ENCODE data around the gene RFC4.

Gene RFC4

DNA sequence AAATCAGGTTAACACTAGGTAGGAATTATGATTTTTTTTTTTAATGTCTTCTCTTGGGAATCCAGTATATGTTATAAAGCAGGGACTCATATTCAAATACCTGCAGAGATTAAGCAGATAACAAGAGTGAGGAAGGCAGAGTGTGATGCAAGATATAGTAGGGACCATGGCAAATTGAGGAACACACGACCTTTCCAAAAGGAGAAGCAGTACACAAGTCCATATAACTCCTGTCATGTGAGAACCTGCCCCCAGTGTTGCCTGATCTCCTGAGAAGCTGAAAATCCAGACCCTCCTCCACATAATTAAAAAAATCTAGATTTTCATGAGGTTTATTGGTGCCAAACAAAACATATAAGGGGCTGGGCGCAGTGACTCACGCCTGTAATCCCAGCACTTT, 3.6 kb downstream of the RFC4 start:
- Histone ChIP-seq H3K36me3 (replicated peaks in 1 of 2; ENCODE audit: control insufficient read depth in 2 of 2, insufficient read depth in 2 of 2, low read length in 2 of 2) (peaks cover 17 to 77% of the 10 kb centered on the region in 2 donors), H2BK12ac (ENCODE audit: low read length) (no peak overlapping the region)

DNA sequence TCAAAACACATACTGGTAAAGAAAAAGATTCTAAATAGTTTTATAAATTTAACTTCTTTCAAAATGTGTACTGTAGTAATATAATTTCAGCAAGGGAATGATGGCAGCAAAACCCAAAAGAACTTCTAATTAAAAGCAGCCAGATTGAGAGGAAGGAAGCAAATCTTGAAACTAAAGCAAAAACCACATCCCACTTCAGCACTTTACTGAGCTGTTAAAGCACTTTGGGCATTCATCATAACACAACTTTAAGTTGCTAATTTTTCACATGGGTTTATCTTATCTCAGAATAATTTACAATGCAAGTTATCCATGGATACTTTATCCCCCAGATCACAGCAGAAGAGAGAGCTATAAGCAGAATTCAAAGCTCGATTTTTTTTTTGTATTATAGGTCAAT, 6.0 kb downstream of the RFC4 start:
- H3K4ac ChIP-seq (ENCODE audit: low read length) = no peak overlapping the region
- no CpG with 5 or more reads among the region's 1 CpG for WGBS, 2 donors (ENCODE audit: extremely low coverage in 2 of 2, insufficient read length in 2 of 2, insufficient replicate concordance in 1 of 2)
- H3K4me3 ChIP-seq (ENCODE audit: low read length in 2 of 2) = no peak overlapping the region
- no peak overlapping the region for H2BK120ac ChIP-seq (ENCODE audit: low read depth, low read length)
- H2BK15ac ChIP-seq (ENCODE audit: low read length) = no peak overlapping the region
- no peak overlapping the region for H4K91ac ChIP-seq (ENCODE audit: low read depth, low read length, poor library complexity)
- no peak for DNase-seq (ENCODE audit: low spot score)
- H3K23ac ChIP-seq (ENCODE audit: low read depth, low read length, poor library complexity) = no peak overlapping the region
- H3K4me2 ChIP-seq (ENCODE audit: insufficient read depth, low read length, poor library complexity, severe bottlenecking) = no peak overlapping the region
- no peak overlapping the region for H3K18ac ChIP-seq (ENCODE audit: low read length)
- no peak overlapping the region for H2AK5ac ChIP-seq (ENCODE audit: low read depth, low read length)
- no peaks in the 10 kb centered on the region for H3K9me3 ChIP-seq (replicated peaks in 1 of 2; ENCODE audit: control insufficient read depth in 2 of 2, insufficient read depth in 1 of 2, low read depth in 1 of 2, low read length in 2 of 2)
- no peaks in the 10 kb centered on the region for H3K27me3 ChIP-seq (ENCODE audit: control insufficient read depth in 3 of 3, insufficient read depth in 3 of 3, low read depth in 1 of 3, low read length in 3 of 3)
- H2BK5ac ChIP-seq (ENCODE audit: low read length) = no peak overlapping the region
- no peak overlapping the region for H3K27ac ChIP-seq (replicated peaks; ENCODE audit: low read length)
- H2BK12ac ChIP-seq (ENCODE audit: low read length) = no peak overlapping the region
- no peak overlapping the region for H4K8ac ChIP-seq (ENCODE audit: low read depth, low read length)
- no peak overlapping the region for H3K14ac ChIP-seq (ENCODE audit: low read length)
- H3K4me1 ChIP-seq (ENCODE audit: control insufficient read depth in 2 of 2, insufficient read depth in 1 of 2, low read depth in 1 of 2, low read length in 2 of 2) = peaks cover 3% of the 10 kb centered on the region in 2 donors
- peaks cover 22 to 100% of the 10 kb centered on the region in 2 donors for H3K36me3 ChIP-seq (replicated peaks in 1 of 2; ENCODE audit: control insufficient read depth in 2 of 2, insufficient read depth in 2 of 2, low read length in 2 of 2)
- no peak overlapping the region for H3K9ac ChIP-seq (ENCODE audit: low read depth, low read length, poor library complexity)
- H2AFZ ChIP-seq (ENCODE audit: low read length) = no peak overlapping the region
- H3K79me1 ChIP-seq (ENCODE audit: low read depth, low read length) = peaks cover 4% of the 10 kb centered on the region

More for the DNA sequence above, 3.6 kb downstream of the RFC4 start:
- Histone ChIP-seq H3K4me1 (ENCODE audit: control insufficient read depth in 2 of 2, insufficient read depth in 1 of 2, low read depth in 1 of 2, low read length in 2 of 2) (peaks cover 6 to 7% of the 10 kb centered on the region in 2 donors), H4K91ac (ENCODE audit: low read depth, low read length, poor library complexity) (no peak overlapping the region), H2AFZ (ENCODE audit: low read length) (no peak overlapping the region), H3K9me3 (replicated peaks in 1 of 2; ENCODE audit: control insufficient read depth in 2 of 2, insufficient read depth in 1 of 2, low read depth in 1 of 2, low read length in 2 of 2) (no peaks in the 10 kb centered on the region), H3K27ac (replicated peaks; ENCODE audit: low read length) (no peak overlapping the region), H3K9ac (ENCODE audit: low read depth, low read length, poor library complexity) (no peak overlapping the region), H3K4ac (ENCODE audit: low read length) (no peak overlapping the region), H3K23ac (ENCODE audit: low read depth, low read length, poor library complexity) (no peak overlapping the region), H3K14ac (ENCODE audit: low read length) (no peak overlapping the region), H2BK15ac (ENCODE audit: low read length) (no peak overlapping the region), H2BK120ac (ENCODE audit: low read depth, low read length) (no peak overlapping the region), H4K8ac (ENCODE audit: low read depth, low read length) (no peak overlapping the region), H3K27me3 (ENCODE audit: control insufficient read depth in 3 of 3, insufficient read depth in 3 of 3, low read depth in 1 of 3, low read length in 3 of 3) (no peaks in the 10 kb centered on the region), H2BK5ac (ENCODE audit: low read length) (no peak overlapping the region), H3K4me2 (ENCODE audit: insufficient read depth, low read length, poor library complexity, severe bottlenecking) (no peak overlapping the region), H3K18ac (ENCODE audit: low read length) (no peak overlapping the region), H3K79me1 (ENCODE audit: low read depth, low read length) (peaks cover 4% of the 10 kb centered on the region), H2AK5ac (ENCODE audit: low read depth, low read length) (no peak overlapping the region), H3K4me3 (ENCODE audit: low read length in 2 of 2) (no peak overlapping the region)
- no peak for DNase-seq (ENCODE audit: low spot score)
- WGBS, 2 donors (ENCODE audit: extremely low coverage in 2 of 2, insufficient read length in 2 of 2, insufficient replicate concordance in 1 of 2) = no CpG with 5 or more reads among the region's 3 CpGs

DNA sequence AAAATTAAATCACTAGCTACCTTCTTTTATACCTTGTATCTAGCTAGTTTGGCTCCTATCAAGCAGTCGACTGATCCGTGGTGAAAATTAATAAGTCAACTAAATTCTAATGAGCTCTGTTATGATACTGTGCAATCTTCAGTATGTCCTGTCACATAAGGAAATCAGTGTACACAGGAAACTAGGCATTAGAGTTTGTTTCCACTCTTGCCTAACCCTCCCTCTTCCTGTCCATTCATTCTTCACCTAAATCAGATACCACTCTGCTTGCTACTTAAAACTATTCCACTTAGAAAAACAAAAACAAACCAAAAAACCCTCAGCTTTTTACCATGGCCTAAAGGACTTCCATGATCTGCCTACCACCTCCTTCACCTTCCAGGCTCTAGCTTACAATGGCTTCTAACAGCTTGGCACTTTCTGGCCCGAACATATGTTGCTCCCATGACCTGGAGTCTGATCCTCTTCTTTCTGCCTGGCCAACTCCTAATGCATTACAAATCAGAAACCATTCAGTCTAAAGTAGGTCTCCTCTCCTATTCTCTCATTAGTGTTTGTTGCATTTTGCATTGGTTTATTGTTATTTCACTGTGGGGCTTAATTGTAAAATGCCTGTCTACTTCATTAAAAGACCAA, 7.9 kb downstream of the RFC4 start:
- Histone ChIP-seq H4K91ac (ENCODE audit: low read depth, low read length, poor library complexity) (no peak overlapping the region), H3K18ac (ENCODE audit: low read length) (no peak overlapping the region), H3K27me3 (ENCODE audit: control insufficient read depth in 3 of 3, insufficient read depth in 3 of 3, low read depth in 1 of 3, low read length in 3 of 3) (no peaks in the 10 kb centered on the region), H3K9me3 (replicated peaks in 1 of 2; ENCODE audit: control insufficient read depth in 2 of 2, insufficient read depth in 1 of 2, low read depth in 1 of 2, low read length in 2 of 2) (no peaks in the 10 kb centered on the region), H2BK15ac (ENCODE audit: low read length) (no peak overlapping the region), H3K23ac (ENCODE audit: low read depth, low read length, poor library complexity) (no peak overlapping the region), H2BK12ac (ENCODE audit: low read length) (no peak overlapping the region), H3K4me1 (ENCODE audit: control insufficient read depth in 2 of 2, insufficient read depth in 1 of 2, low read depth in 1 of 2, low read length in 2 of 2) (no peaks in the 10 kb centered on the region), H2BK5ac (ENCODE audit: low read length) (no peak overlapping the region), H2AFZ (ENCODE audit: low read length) (no peak overlapping the region), H4K8ac (ENCODE audit: low read depth, low read length) (no peak overlapping the region), H3K4me2 (ENCODE audit: insufficient read depth, low read length, poor library complexity, severe bottlenecking) (no peak overlapping the region), H3K36me3 (replicated peaks in 1 of 2; ENCODE audit: control insufficient read depth in 2 of 2, insufficient read depth in 2 of 2, low read length in 2 of 2) (peaks cover 24 to 98% of the 10 kb centered on the region in 2 donors), H3K27ac (replicated peaks; ENCODE audit: low read length) (peak overlapping the region; percentile 36), H2BK120ac (ENCODE audit: low read depth, low read length) (no peak overlapping the region), H3K79me1 (ENCODE audit: low read depth, low read length) (no peaks in the 10 kb centered on the region), H2AK5ac (ENCODE audit: low read depth, low read length) (no peak overlapping the region), H3K4ac (ENCODE audit: low read length) (no peak overlapping the region), H3K9ac (ENCODE audit: low read depth, low read length, poor library complexity) (no peak overlapping the region), H3K14ac (ENCODE audit: low read length) (no peak overlapping the region), H3K4me3 (ENCODE audit: low read length in 2 of 2) (no peak overlapping the region)
- no CpG with 5 or more reads among the region's 3 CpGs for WGBS, 2 donors (ENCODE audit: extremely low coverage in 2 of 2, insufficient read length in 2 of 2, insufficient replicate concordance in 1 of 2)
- no peak for DNase-seq (ENCODE audit: low spot score)

DNA sequence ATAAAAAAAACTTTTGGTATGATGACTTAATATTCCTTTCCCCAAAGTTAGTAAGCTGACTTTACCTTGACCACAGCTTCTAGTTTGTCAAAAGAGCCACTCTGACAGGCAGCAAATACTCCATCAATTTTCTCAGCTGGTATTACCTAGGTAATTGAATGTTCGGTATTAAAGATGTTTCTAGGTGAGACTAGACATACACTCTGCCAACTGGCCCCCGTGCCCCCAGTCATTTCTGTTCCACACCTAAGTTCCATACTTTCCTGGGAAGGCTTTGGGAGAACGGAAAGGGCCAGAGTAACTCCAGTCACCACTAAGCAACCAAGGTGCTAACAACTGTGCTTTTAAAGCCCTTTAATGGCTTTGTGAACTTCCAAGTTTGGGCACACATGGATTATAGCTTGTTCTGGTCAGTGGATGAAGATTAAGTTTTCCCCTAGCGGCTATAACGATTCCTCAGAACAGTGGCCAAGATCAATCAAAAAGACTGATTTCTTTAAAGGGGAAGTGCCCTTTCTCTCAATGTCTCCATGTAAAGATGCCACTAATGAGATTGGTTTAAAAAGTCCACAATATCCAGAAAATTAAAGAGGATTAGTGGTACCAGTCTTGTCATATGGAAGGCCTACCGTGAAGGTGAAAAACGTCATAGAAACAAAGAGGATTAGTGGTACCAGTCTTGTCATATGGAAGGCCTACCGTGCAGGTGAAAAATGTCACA, 15.9 kb downstream of the RFC4 start:
- peak overlapping the region; percentile 14 for H3K27ac ChIP-seq (replicated peaks; ENCODE audit: low read length)
- no peak overlapping the region for H3K9ac ChIP-seq (ENCODE audit: low read depth, low read length, poor library complexity)
- H2BK120ac ChIP-seq (ENCODE audit: low read depth, low read length) = no peak overlapping the region
- H3K9me3 ChIP-seq (replicated peaks in 1 of 2; ENCODE audit: control insufficient read depth in 2 of 2, insufficient read depth in 1 of 2, low read depth in 1 of 2, low read length in 2 of 2) = no peaks in the 10 kb centered on the region
- peaks cover 36 to 98% of the 10 kb centered on the region in 2 donors for H3K36me3 ChIP-seq (replicated peaks in 1 of 2; ENCODE audit: control insufficient read depth in 2 of 2, insufficient read depth in 2 of 2, low read length in 2 of 2)
- no peak overlapping the region for H3K4ac ChIP-seq (ENCODE audit: low read length)
- H2BK5ac ChIP-seq (ENCODE audit: low read length) = no peak overlapping the region
- H3K27me3 ChIP-seq (ENCODE audit: control insufficient read depth in 3 of 3, insufficient read depth in 3 of 3, low read depth in 1 of 3, low read length in 3 of 3) = no peaks in the 10 kb centered on the region
- H2AFZ ChIP-seq (ENCODE audit: low read length) = no peak overlapping the region
- no peak for DNase-seq (ENCODE audit: low spot score)
- H4K8ac ChIP-seq (ENCODE audit: low read depth, low read length) = no peak overlapping the region
- H2BK15ac ChIP-seq (ENCODE audit: low read length) = no peak overlapping the region
- H3K18ac ChIP-seq (ENCODE audit: low read length) = no peak overlapping the region
- H3K4me3 ChIP-seq (ENCODE audit: low read length in 2 of 2) = no peak overlapping the region
- no peak overlapping the region for H3K14ac ChIP-seq (ENCODE audit: low read length)
- H2AK5ac ChIP-seq (ENCODE audit: low read depth, low read length) = no peak overlapping the region
- peaks cover 1 to 11% of the 10 kb centered on the region in 2 donors for H3K4me1 ChIP-seq (ENCODE audit: control insufficient read depth in 2 of 2, insufficient read depth in 1 of 2, low read depth in 1 of 2, low read length in 2 of 2)
- no peak overlapping the region for H2BK12ac ChIP-seq (ENCODE audit: low read length)
- H3K23ac ChIP-seq (ENCODE audit: low read depth, low read length, poor library complexity) = no peak overlapping the region
- H3K79me1 ChIP-seq (ENCODE audit: low read depth, low read length) = no peaks in the 10 kb centered on the region
- H3K4me2 ChIP-seq (ENCODE audit: insufficient read depth, low read length, poor library complexity, severe bottlenecking) = no peak overlapping the region
- no peak overlapping the region for H4K91ac ChIP-seq (ENCODE audit: low read depth, low read length, poor library complexity)
- no CpG with 5 or more reads among the region's 8 CpGs for WGBS, 2 donors (ENCODE audit: extremely low coverage in 2 of 2, insufficient read length in 2 of 2, insufficient replicate concordance in 1 of 2)
